ENCODE results near the gene MYBPC1. TPM values are rescaled to one million over a fixed set of nuclear protein-coding genes. Genes with fewer than 3 reads are reported as not detected.

MYBPC1 gene
- total RNA-seq, 2 donors from 2014 or later = 171 to 302 TPM

GRCh38 chr12:101703487-101703886 lies 108.7 kb downstream of the MYBPC1 start:
- WGBS = 76% methylated on average over 3 of the region's 3 CpGs
- H3K27me3 ChIP-seq (replicated peaks; ENCODE audit: insufficient read depth) = no peaks in the 10 kb centered on the region
- H3K9me3 ChIP-seq = no peaks in the 10 kb centered on the region
- no peak overlapping the region for H3K4me3 ChIP-seq
- TF ChIP-seq, protein P1, sequence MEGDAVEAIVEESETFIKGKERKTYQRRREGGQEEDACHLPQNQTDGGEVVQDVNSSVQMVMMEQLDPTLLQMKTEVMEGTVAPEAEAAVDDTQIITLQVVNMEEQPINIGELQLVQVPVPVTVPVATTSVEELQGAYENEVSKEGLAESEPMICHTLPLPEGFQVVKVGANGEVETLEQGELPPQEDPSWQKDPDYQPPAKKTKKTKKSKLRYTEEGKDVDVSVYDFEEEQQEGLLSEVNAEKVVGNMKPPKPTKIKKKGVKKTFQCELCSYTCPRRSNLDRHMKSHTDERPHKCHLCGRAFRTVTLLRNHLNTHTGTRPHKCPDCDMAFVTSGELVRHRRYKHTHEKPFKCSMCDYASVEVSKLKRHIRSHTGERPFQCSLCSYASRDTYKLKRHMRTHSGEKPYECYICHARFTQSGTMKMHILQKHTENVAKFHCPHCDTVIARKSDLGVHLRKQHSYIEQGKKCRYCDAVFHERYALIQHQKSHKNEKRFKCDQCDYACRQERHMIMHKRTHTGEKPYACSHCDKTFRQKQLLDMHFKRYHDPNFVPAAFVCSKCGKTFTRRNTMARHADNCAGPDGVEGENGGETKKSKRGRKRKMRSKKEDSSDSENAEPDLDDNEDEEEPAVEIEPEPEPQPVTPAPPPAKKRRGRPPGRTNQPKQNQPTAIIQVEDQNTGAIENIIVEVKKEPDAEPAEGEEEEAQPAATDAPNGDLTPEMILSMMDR (IDR thresholded peaks at IDR 0.05) = no peak
- TF ChIP-seq POLR2AphosphoS5 (IDR thresholded peaks at IDR 0.05) (no peak), POLR2A (IDR thresholded peaks at IDR 0.05) (no peak)
- no peaks in the 10 kb centered on the region for H3K4me1 ChIP-seq (replicated peaks)
- no peak overlapping the region for H3K27ac ChIP-seq
- intact Hi-C loops (cut with DNase I) = no loop called here
- no peaks in the 10 kb centered on the region for H3K36me3 ChIP-seq
- no peak for DNase-seq (ENCODE audit: low spot score)

- no peaks in the 10 kb centered on the region for H3K4me1 ChIP-seq (replicated peaks)
- 97% methylated on average over 1 of the region's 1 CpG for WGBS
- intact Hi-C loops (cut with DNase I) = no loop called here
Measured at GRCh38 chr12:101706403-101706802, 111.6 kb downstream of the MYBPC1 start.

DNA sequence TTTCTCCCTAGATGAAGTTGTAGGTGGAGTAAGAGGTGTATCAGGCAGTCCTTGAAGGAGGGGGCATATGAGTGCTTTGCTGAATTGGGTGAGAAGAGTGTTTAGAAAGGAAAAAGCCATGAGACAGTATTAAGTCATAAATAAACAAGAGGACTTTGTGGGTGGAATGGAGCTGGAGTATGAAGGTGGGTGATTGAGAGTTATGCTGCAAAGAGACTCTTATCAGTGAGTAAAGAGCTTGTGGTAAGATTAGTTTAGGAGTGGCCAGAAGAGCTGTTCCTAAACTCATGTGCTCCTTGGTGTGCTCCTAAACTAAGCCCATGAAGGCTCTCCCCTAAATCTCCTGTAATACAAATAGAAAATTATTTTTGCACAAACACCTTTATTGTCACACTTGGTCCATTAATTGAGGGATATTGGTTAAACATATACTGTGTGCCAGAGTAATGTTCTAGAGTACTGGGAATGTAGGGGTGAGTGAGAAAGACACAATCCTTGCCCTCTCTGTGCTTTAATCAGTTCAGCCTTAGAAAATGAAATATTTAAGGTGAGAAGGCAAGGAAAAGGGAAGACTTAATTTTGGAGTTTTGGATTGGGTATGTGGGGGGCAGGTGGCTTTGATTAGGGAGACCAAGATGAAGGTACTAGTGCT lies 112.5 kb downstream of the MYBPC1 start:
- H3K36me3 ChIP-seq = no peaks in the 10 kb centered on the region
- H3K9me3 ChIP-seq = no peaks in the 10 kb centered on the region
- no peak overlapping the region for H3K27ac ChIP-seq
- TF ChIP-seq POLR2A (IDR thresholded peaks at IDR 0.05) (no peak), POLR2AphosphoS5 (IDR thresholded peaks at IDR 0.05) (no peak)
- TF ChIP-seq, protein P1 (IDR thresholded peaks at IDR 0.05) = no peak
- no peaks in the 10 kb centered on the region for H3K27me3 ChIP-seq (replicated peaks; ENCODE audit: insufficient read depth)
- intact Hi-C loops (cut with DNase I) = no loop called here
- no peak for DNase-seq (ENCODE audit: low spot score)
- no peak overlapping the region for H3K4me3 ChIP-seq
- no peaks in the 10 kb centered on the region for H3K4me1 ChIP-seq (replicated peaks)

More at GRCh38 chr12:101706403-101706802, 111.6 kb downstream of the MYBPC1 start:
- Histone ChIP-seq H3K27me3 (replicated peaks; ENCODE audit: insufficient read depth) (no peaks in the 10 kb centered on the region), H3K27ac (no peak overlapping the region), H3K9me3 (no peaks in the 10 kb centered on the region), H3K4me3 (no peak overlapping the region), H3K36me3 (no peaks in the 10 kb centered on the region)
- TF ChIP-seq POLR2AphosphoS5 (IDR thresholded peaks at IDR 0.05) = no peak
- DNase-seq (ENCODE audit: low spot score) = no peak

DNA sequence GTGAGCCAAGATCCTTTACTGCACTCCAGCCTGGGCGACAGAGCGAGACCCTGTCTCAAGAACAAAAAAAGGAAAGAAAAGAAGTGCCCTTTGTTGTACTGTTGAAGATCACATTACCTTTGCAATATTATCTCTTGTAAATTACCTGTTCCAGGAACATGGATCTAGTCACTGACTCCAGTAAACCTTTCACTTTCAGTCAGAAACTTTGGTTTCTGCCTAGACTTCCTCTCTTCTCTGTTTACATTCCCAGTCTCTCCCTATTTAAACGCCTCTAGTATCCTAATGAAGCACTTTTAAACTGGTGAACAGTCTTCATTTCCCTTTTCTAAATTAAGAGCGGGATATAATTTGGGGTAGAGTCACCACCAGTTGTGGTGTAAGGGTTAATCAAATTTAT lies 115.5 kb downstream of the MYBPC1 start:
- DNase-seq (ENCODE audit: low spot score) = no peak
- 83% methylated on average over 4 of the region's 4 CpGs for WGBS

GRCh38 chr12:101713059-101713682 lies 118.4 kb downstream of the MYBPC1 start:
- no peak overlapping the region for H3K4me3 ChIP-seq
- no peaks in the 10 kb centered on the region for H3K36me3 ChIP-seq
- no peak for DNase-seq (ENCODE audit: low spot score)
- intact Hi-C loops (cut with DNase I) = no loop called here
- H3K27me3 ChIP-seq (replicated peaks; ENCODE audit: insufficient read depth) = no peaks in the 10 kb centered on the region
- WGBS = 65% methylated on average over 5 of the region's 5 CpGs
- no peaks in the 10 kb centered on the region for H3K9me3 ChIP-seq
- TF ChIP-seq POLR2AphosphoS5 (IDR thresholded peaks at IDR 0.05) = peak; percentile 34
- no peak for TF ChIP-seq POLR2A (IDR thresholded peaks at IDR 0.05)
- no peaks in the 10 kb centered on the region for H3K4me1 ChIP-seq (replicated peaks)
- H3K27ac ChIP-seq = peak overlapping the region in 1 of 2 donors; percentile 23

More for the DNA sequence above, 115.5 kb downstream of the MYBPC1 start:
- H3K4me1 ChIP-seq (replicated peaks) = no peaks in the 10 kb centered on the region
- no peak for TF ChIP-seq POLR2AphosphoS5 (IDR thresholded peaks at IDR 0.05)
- TF ChIP-seq, protein P1 (IDR thresholded peaks at IDR 0.05) = no peak
- TF ChIP-seq POLR2A (IDR thresholded peaks at IDR 0.05) = no peak
- no peak overlapping the region for H3K4me3 ChIP-seq
- H3K27ac ChIP-seq = no peak overlapping the region
- no peaks in the 10 kb centered on the region for H3K27me3 ChIP-seq (replicated peaks; ENCODE audit: insufficient read depth)
- H3K36me3 ChIP-seq = no peaks in the 10 kb centered on the region
- no peaks in the 10 kb centered on the region for H3K9me3 ChIP-seq
- intact Hi-C loops (cut with DNase I) = no loop called here

- DNase-seq (ENCODE audit: low spot score) = no peak
- WGBS = 59% methylated on average over 2 of the region's 2 CpGs
- H3K4me3 ChIP-seq = no peak overlapping the region
- H3K36me3 ChIP-seq = no peaks in the 10 kb centered on the region
- no peaks in the 10 kb centered on the region for H3K9me3 ChIP-seq
- no peaks in the 10 kb centered on the region for H3K27me3 ChIP-seq (replicated peaks; ENCODE audit: insufficient read depth)
- H3K27ac ChIP-seq = peak overlapping the region in 1 of 2 donors; percentile 23
- TF ChIP-seq POLR2AphosphoS5 (IDR thresholded peaks at IDR 0.05) = no peak
- no peak for TF ChIP-seq POLR2A (IDR thresholded peaks at IDR 0.05)
- TF ChIP-seq, protein P1 (IDR thresholded peaks at IDR 0.05) = no peak
- intact Hi-C loops (cut with DNase I) = no loop called here
- H3K4me1 ChIP-seq (replicated peaks) = no peaks in the 10 kb centered on the region
Measured at GRCh38 chr12:101713930-101714329, 119.2 kb downstream of the MYBPC1 start.

All from prostate gland (tissue), 2 donors.